Activated CD8-positive, alpha-beta memory T cell treated with anti-CD3 and anti-CD28 coated beads, Interleukin-2, amount 50 U/mL, for 24 hours (primary cell): ENCODE data around the gene HAND1.

Source experiments
- DNase-seq: peaks from one replicate; pipeline ENCODE4 v3.0.0-alpha.2; 2020; ENCODE audit errors: extremely low read depth

HAND1 gene

DNA sequence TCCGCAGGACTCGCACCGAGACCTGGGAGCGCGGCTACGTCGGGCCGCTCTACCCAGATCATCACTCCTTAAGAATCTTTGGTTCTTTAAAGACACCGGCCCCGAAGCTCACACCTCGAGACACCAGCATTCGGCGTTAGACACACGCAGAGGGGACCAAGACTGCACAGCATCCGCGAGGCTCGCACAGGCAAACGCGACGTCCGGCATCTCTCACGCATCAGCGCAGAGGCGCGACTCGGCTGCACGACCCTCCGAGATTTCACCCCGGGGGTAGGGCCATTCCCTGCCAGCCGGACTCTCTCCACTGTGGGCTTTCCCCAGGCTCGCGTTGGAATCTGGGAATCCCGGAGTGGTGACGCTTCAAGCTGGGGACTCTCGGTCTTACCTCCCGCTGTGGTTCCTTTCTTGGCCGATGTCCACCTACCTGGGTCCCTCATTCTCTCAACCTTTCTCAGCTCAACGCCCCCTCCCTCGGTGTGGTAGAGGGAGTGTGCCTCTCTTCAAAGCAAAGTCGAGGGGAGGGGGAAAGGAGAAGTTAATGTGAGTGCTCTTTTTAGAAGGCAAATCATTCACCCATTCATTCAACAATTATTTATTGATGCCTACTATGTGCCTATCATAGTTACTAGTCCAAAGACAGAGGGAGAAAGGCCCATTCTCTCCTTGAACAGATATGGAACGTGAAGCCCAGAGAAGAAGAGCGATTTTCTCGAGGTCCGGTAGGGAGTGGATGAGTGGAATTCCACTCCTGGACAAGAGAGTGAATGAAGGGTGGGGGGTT, 1.3 kb upstream of the HAND1 start:
- no peak for DNase-seq

DNA sequence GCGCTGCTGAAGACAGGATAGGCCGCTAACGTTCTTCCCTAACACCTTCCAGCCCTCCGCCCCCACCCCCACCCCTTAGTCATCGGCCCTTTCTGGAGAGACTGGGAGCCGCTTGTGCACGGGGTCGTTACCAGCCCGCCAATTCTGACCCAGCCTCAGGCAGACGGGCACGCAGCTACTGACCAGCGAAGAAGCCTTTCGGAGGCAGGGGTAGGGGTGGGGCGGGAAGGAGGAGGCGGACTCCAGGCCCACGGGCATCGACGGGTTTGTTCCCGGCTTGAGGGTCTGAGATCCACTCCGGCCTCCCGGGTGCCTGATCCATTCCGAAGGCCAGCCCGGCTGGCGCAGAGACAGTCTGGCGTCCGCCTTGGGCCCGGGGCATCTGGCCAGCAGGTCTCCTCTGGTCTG, 729 bp upstream of the HAND1 start:
- DNase-seq: no peak

DNA sequence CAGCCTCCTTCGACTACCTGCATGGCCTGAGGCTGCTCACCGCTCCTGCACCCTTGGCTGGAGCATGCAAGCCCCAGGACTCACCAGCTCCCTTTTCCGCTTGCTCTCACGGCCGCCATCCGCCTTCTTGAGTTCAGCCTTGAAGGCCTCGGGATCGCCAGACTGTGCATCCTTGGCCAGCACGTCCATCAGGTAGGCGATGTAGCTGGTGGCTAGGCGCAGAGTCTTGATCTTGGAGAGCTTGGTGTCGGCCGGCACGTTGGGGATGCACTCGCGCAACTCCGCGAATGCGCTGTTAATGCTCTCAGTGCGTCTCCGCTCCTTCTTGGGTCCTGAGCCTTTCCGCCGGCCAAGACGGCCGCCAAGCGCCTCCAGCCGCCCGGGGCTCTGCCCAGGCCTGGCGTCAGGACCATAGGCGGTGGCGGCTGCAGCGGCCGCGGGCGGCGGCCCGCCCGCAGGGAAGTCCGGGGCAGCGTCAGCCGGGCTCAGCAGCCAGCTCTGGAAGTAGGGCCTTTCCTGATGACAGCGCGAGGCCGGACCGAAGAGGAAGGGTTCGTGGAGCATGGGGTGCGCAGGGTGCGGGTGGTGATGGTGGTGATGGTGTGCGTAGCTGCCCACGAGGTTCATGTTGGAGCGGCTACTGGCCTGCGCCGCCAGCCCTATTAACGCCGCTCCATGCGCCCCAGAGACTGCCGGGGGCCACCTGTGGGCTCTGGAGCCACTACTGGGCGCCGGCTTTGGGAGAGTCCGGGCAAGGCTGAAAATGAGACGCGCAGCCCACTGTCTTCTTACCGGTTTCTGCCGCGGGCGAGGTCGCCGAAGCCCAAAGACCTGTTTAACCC, 424 bp downstream of the HAND1 start:
- no peak for DNase-seq

DNA sequence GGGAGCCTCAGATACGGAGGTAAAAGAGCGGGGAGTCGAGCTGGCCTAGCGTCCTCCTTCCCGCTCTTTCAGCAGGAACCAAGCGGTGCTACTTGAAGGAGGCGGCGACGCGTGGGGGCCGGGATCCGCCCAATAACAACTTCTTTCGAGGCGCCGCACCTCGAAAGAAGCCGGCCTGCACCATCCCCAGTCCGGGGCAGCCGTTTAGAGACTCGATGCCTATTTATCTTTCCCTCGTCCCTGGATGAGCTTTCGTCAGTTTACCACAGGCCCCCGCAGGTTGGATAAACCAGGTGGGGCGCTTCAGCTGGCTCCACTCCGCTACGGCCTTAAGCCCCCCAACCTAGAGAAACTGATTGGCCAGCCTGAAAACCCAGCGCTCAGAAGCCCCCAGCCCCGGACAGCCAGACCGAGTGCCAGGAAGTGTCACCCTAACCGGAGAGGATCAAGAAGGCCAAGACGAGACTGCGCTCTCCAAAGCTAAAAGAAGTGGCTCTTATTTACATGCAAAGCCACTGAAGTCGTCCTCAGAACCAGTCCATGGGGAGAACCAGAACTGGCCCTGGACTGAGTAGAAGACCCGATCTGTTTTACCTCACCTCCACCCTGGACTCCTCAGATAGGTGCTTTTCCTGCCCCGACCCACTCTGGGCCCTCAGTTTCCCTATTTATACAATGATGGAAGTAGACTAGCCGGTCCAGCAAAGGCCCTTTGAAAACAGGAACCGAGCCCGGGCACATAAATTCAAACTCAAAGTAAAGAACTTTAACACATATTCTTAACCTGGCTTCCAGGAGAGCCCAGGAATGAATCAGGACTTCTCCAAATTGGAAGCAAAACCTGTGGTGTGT, 1.4 kb downstream of the HAND1 start:
- DNase-seq: no peak

DNA sequence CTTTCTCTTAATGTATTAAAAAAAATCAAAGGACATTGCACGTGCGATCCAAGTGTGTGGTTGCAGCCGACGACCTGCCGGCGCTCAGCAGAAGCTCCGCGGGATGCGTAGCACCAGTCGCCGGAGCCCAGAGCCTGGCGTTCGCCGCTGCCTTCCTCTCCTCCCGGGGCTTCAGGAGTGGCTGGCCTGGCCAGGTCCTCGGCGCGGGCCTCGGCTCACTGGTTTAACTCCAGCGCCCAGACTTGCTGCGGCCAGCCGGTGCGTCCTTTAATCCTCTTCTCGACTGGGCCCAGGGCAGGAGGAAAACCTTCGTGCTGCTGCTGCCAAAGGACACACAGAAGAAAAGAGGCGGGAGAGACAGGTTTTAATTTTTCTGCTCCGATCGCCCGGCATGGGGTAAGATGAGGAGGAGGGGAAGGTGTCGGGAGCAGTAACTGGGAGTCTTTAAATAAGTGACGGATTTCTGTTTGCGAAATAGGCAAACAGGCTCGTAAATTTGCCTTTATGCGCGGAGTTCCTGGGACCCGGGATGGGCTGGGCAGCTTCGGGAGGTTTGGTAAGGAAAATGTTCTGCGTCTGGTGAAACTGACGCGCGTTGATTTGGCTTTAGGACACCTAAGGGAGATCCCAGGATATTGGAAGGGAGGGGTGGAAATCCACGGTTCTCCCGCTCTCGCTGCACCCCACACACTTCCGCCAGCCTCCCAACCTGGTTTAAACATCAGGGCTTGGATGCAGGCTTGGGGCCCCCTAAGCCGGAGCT, 2.3 kb downstream of the HAND1 start:
- no peak for DNase-seq

DNA sequence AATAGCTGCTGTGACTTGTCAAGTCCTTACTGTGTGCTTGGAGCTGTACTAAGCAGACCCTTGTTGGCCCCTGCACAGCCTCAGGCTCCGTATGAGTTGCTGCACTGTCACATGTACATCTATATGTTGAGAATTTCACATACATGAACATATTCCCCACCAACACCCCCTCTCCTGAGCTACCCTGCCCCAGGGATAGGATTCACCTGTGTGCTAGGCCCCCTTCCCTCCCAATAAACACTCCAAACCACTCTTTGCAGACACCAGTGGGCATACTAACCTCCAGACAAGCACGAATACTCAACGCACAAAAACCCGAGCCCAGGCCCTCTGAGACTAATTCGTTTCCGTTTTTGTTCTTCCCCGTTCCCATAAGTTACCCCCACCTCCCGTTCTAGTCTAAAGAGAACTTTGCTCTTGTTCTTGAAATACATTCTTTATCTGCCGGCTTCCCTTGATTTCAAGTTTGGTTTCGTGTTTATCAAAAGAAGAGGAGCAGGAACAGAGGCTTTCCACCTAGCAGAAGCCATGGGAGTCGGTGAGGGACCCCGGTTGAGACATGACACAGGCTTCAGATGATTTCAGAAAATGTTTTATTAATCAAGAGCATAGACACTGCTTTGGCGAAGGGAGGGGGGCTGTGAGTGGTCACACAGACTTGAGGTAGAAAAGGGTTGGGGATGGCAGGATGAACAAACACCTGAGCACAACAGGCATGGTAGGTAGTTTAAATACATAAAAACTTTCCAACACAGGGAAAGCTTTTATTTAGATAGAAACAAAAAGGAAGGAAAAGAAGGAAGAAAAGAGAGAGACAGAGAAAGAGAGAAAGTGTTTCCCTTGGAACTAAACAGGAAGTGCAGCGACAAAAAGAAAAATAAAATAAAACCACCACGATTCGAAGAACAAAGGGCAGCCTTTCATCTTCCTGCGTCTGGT, 3.4 kb downstream of the HAND1 start:
- DNase-seq: no peak

DNA sequence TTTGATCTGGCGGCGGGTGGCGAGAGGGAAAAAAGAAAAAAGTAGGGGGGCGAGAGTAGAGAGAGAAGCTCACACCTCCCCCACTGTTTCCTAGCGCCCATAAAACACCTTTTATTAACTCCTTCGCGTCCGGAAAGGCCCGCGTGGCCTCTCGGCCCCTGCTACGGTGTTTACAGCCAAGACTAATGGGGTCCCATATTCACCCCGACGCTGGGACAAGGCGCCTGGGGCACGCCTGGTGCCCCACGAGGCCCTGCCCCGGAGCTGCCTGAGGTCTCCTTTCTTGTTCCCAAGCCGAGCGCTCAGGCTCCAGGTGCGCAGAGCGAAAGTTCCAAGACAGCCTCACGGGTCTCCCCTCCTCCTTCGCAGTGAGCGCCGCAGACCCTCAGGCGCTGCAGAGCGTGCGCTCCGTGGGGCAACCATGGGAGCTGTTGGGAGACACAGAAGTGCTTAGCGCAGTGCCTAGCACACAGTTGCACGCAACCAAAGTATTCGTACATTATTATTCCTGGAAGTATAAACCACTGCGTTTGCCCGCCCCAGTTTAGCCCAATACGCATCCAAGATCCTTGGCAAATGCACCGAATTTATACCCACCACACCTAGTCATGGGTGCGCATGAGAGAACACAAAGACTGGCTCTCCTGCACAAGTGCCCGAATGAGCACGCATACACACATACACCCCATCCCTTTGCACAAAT, 4.3 kb downstream of the HAND1 start:
- DNase-seq: no peak

DNA sequence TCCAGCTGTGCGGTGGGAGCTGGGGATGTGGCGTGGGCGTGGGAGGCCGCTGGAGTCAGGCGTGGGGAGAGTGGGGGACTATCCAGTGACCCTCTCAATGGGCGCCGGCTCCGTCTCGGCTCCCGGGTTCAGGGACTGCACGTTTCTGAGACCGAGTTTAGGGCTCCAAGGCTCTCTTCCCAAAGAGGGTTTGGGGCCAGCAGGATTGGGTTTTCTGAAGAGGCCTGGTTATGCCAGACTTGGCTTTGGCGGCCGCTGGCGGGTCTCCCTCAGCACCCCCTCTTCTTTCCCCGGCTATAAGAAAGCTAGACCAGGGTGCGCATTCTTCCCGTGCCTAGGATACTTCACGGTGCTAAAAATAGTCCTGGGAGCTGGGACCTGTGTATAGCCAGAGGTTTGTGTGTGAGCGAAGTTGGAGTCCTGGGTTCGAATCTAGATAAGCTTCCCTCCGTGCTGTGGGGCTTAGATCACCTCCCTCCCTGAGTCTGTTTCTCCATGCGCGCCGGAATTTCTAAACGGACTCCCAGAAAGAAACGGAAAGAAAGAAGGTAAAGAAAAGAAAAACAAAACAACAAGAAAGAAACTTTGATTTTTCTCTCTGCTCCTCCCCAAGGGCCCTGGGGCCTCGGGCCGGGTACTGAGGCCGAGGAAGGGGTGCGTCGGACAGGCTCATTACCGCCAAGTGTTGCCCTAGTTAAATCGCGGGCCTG, 5.0 kb downstream of the HAND1 start:
- DNase-seq: no peak

DNA sequence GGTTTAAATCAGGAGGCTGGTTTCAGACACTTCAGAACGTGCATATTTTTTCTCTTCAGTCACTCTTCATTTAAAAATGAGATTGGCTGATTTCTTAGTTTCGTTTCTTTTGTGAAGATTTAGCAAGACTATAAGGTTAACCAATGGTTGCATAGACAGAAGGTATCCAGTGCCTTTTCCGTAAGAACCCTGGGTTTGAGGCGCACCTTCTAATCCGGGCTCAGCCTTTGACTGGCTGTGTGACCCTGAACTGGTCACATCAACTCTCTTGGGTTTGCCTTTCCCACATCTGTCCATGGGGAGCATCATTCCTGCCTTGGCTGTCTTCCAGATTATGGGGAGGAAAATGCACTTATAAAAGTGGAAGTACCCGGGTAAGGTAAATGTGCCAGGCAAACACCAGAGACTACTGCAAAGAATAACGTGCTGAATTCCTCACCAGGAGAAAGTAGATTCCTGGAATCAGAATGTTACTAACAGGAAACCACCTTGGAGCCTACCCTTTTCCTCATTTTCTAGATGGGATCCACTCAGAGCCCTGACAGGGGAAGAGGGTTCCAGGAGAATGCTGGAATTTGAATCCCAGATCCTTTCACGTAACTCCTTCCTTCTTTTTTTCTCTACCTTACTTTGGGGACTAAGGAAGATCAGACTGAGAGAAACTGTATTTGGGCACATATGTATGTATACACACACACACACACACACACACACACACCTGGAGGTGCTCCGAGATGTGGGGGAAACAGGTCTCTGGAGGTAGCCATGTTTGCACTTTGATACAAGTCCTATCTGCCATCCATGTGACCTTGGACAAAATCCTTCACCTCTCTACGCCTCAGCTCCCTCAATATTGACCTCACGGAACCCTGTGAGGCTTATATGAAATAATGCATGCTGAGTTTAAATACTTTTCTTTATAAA, 6.8 kb downstream of the HAND1 start:
- no peak for DNase-seq

DNA sequence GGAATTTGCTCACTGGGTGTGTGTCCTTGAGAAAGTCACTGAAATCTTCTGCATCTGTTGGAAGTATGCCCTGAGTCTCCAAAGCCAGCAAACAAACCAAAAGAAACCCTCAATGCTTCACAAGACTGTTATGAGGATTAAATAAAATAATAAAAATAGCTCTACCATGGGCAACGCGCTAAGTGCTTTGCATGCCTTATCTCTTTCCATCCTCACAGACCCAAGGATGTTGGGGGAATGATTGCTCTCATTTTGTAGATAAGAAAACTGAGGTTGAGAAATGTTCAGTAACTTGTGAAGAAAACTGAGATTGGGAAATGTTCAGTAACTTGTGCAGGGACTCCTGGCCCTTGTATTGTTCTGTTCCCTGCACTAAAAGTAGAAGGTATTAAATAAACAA, 7.9 kb downstream of the HAND1 start:
- no peak for DNase-seq

DNA sequence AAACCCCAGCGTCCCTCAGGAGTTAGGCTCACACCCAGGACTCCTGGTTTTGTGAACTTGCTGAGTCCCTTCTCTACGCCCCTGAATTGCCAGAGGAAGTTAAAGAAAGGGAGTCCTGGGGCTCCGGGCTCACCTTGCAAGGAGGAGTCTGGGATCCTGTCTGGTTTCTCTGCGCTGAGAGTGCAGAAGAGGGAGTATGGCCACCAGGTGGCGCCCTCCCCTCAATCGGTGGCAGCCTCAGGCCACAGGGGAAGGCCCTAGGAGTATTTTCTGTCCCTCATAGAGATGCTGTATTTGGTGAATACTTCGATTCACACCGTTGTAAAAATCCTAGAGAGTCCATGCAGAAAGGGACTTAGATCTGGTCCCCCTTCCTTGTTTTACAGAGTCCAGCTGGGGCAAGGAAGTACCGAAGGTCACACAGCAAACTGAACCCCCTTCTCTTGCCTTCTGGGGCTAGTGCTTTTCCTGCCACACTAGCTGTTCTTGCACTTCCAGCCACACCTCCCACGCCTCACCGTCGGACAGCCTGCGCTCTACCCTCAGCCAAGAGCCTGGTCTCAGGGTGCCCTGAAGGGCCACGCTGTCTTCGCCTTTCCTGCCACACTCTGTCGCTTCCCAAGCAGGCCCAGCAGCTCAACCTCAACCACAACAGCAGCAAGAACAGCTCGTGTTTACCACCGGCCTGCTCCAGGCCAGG, 10.2 kb downstream of the HAND1 start:
- peak; percentile 40 for DNase-seq

DNA sequence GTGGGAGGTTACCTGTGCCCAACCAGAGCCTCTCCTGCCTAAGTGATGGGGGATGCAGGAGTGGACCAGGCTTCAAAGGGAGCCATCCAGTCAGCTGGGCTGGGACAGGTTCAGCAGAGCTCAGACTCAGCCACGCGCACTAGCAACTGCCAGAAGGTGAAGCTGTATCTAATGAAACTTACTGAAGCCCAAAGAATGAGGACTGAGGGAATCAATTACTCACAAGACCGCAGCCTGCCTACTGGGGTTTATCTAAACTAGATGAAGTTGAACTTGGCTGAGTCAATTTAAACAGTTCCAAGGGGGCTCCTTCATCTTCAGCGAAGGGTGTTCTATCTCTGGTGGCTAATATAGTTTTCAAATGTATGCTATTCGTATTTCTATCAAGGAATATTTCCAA, 11.4 kb downstream of the HAND1 start:
- no peak for DNase-seq

DNA sequence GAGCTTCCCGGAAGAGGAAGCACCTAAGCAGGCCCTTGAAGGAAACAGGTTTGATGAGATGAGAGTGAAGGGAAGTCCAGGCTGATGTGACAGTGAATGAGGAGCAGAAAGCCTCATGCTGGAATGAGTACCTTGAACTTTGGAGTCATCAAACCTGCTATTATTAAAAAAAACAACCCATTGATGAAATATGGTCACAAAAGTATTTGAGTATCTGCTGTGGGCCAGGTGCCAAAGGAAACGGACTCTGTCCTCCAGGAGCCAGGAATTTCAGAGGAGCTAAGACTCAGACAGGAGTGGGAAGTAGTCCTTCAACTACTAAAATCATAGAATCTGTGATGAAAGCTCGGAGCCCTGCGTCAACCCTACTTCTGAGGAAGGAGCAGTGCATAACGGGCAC, 11.9 kb downstream of the HAND1 start:
- DNase-seq: no peak

DNA sequence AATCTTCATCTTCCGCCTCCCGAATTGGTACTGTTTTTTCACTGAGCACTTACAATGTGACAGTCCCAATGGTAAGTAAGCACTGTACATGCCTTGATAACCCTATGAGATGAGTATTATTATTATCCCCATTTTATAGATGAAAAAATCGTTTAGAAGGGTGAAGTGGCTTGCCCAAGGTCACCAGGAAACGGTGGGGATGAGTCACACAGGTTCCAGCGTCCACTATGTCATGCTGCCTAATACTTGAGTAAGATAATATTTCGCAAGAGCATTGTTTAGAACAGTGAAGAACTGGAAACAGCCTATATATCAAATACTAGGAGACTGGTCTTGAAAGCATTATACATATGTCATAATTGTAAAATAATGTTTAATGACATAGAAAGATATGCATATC, 12.9 kb downstream of the HAND1 start:
- no peak for DNase-seq

DNA sequence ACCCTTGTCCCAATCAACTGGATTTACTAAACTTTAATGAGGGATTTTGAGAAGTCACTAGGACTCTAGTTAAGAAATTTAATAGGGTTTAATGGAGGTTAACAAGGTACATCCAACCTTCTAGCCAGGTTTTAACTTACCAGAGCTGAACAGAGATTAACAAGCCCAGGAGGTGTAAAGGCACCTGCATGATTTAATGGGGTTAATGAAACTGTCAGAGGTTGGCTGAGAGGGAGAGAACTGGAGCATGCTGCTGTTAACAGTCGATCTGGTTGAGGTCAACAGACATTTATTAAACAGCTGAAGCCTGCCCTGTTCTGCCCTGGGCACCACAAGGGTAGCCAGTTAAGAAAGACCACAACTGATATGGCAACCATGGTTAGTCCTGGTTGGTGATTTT, 13.6 kb downstream of the HAND1 start:
- DNase-seq: no peak

DNA sequence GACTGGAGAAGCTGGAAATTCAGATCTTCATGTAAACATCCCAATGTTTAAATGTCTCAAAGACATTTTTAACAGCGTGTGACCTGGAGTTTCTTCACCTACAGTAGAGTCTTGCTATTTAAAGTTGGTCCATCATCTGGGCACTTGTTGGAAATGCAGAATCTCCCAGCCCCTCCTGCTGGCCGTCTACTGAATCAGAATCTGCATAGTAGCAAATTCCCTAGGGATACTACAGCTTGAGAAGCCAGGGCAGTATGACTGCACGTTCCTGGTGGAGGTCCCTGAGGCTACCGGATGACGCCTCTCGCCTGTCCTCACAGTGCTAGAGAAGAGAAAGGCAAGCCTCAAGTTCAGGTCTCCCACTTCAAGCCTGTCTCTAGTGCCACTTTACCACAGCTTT, 16.5 kb downstream of the HAND1 start:
- no peak for DNase-seq

DNA sequence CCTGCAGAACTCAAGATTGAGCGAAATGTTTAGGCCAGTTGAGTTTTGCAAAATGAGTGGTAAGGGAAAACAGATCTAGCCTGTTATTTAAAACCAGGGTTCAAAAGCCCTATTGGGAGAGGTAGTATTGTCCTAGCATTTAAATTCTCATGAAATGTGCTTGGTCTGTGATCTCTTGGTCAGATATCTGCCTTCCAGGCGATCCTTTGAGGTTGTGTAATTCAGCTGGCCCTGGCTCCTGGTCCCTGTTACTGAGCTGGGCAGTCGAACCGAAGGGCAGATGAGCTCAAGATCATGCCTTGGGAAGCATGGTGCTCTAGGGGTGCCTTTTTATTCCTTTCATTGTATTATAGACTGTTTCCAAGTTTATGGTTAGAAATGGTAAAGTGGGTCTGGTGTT, 17.9 kb downstream of the HAND1 start:
- no peak for DNase-seq
